IgD-negative memory B cell (primary cell): ENCODE results near the gene DNAH2. TPM values are rescaled to one million over a fixed set of nuclear protein-coding genes. Genes with fewer than 3 reads are reported as not detected.
A peak's percentile ranks its signal among the peaks of the same experiment; 100 is the strongest.

Experiments used
- H3K27ac Mint-ChIP-seq, 3 donors: one replicate each; pipeline ENCODE4 v1.8.0; 2020 to 2022; ENCODE audit warnings: mild to moderate bottlenecking in 3 of 3, mixed read lengths in 3 of 3, moderate library complexity in 1 of 3
- H3K27me3 Mint-ChIP-seq: one replicate; pipeline ENCODE4 v1.8.0; 2021; ENCODE audit warnings: mixed read lengths
- H3K36me3 Mint-ChIP-seq: one replicate; pipeline ENCODE4 v1.8.0; 2020; ENCODE audit warnings: mild to moderate bottlenecking, mixed read lengths
- H3K4me1 Mint-ChIP-seq, 3 donors: one replicate each; pipeline ENCODE4 v1.8.0; 2020 to 2022; ENCODE audit warnings: mixed read lengths in 3 of 3, mild to moderate bottlenecking in 1 of 3
- H3K4me3 Mint-ChIP-seq, 4 donors: one replicate each; pipeline ENCODE4 v1.8.0; 2020 to 2022; ENCODE audit warnings: mild to moderate bottlenecking in 4 of 4, mixed read lengths in 4 of 4, moderate library complexity in 3 of 4
- H3K9me3 Mint-ChIP-seq, 3 donors: one replicate each; pipeline ENCODE4 v1.8.0; 2020 to 2021; ENCODE audit warnings: mixed read lengths in 3 of 3, mild to moderate bottlenecking in 1 of 3
- polyA plus RNA-seq: library from polyadenylated mRNA; unstranded; fragments of 300-500 nt; fragmentation: Illumina TruSeq; gene quantifications from one replicate; pipeline ENCODE4 v1.2.3, GENCODE V29; 2021

Gene DNAH2
- not detected for polyA plus RNA-seq

DNA sequence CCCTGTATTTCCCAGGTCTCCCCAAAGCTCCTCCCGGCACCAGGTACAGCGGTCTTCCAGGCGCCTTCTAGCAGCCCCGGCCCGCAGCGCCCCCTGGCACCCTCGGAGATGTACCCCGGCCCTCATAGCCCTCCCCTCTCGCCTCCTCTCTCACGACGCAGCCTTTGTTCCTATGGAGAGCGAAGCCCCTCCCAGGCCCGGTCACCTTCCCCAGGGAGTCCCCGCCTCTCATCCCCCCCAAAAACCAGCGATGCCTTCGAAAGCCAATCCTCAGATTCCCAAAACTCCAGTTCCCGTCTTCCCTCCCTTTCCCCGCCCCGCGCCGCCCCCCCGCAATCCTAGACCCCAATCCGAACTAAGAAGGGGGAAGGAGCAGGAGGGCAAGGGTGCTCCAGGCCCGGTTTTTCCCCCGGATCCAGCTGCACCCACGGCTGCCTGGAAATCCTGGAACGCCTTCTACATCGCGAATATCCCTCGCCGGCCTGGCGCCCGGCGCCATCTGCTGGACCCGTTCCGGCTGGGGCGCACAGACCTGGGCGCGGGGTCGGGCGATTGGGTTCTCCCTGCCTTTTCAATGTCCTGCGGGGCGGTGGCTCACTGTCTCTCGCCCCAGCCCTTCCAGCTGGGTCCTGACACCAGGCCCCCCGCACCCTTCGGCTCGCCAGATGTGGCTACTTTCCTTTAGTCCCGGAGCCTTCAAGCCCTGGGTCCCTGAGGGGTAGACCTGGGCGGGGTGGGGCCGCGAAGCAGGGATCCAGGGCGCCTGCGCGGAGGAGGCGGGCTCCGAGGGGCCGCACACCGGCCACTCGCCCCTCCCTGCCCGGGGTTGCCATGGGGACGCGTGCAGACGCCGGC is at the start of gene DNAH2:
Gene DNAH2 (plus strand): TSS at position 844 of the 855 bp plus-strand sequence. CDS start 1,991 bp downstream, outside the sequence.
- H3K27me3 Mint-ChIP-seq, result peaks cover 51% of the 10 kb centered on the region
- H3K27ac Mint-ChIP-seq, result peak within 1 kb of the TSS in 1 of 3 donors; percentile 47
- H3K4me3 Mint-ChIP-seq, result peak within 1 kb of the TSS; percentile 53 to 94 (median 82)
- peaks cover 6 to 13% (median 13%) of the 10 kb centered on the region in 3 donors for H3K4me1 Mint-ChIP-seq
- H3K9me3 Mint-ChIP-seq, result no peaks in the 10 kb centered on the region
- H3K36me3 Mint-ChIP-seq, result peaks cover 1% of the 10 kb centered on the region

DNA sequence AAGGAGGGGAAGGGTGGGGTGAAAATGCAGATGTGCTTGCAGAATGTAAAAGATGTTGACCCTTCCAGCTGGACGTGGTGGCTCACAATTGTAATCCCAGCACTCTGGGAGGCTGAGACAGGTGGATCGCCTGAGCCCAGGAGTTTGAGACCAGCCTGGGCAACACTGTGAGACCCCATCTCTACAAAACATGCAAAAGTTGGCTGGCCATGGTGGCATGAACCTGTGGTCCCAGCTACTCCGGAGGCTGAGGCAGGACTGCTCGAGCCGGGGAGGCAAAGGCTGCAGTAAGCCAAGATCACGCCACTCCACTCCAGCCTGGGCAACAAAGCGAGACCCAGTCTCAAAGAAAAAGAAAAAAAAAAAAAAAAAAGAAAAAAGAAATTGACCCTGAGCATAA is 49.1 kb upstream of the DNAH2 start:
- no peak overlapping the region for H3K4me3 Mint-ChIP-seq
- no peaks in the 10 kb centered on the region for H3K27me3 Mint-ChIP-seq
- no peaks in the 10 kb centered on the region for H3K4me1 Mint-ChIP-seq
- H3K36me3 Mint-ChIP-seq, result peaks cover 8% of the 10 kb centered on the region
- peaks cover 0 to 3% (median 0%) of the 10 kb centered on the region in 3 donors for H3K9me3 Mint-ChIP-seq
- no peak overlapping the region for H3K27ac Mint-ChIP-seq

DNA sequence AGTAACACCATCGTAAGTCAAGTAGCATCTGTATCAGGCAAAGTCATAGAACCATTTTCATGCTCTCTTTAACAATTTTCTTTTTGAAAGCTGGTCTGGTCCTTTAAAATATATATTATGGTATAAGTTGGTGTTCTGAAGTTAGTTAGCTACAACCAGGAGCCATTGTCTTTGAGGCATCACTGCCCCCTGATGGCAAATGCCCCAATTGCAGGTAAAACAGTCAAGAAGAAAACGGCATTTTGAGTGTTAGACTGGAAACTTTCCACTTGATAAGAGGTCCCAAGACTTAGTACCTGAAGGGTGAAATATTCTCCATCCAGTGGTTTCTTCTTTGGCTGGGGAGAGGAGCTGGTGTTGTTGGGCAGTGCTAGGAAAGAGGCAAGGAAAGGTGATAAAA is 44.3 kb upstream of the DNAH2 start:
- peaks cover 20% of the 10 kb centered on the region for H3K36me3 Mint-ChIP-seq
- H3K4me3 Mint-ChIP-seq, result no peak overlapping the region

GRCh38 chr17:7674934-7675333 is 42.6 kb upstream of the DNAH2 start:
- no peak overlapping the region for H3K27ac Mint-ChIP-seq
- no peak overlapping the region for H3K4me3 Mint-ChIP-seq

More for the DNA sequence above, 44.3 kb upstream of the DNAH2 start:
- Mint-ChIP-seq H3K27ac (no peak overlapping the region), H3K9me3 (peaks cover 0 to 6% (median 0%) of the 10 kb centered on the region in 3 donors), H3K4me1 (peaks cover 0 to 5% (median 0%) of the 10 kb centered on the region in 3 donors), H3K27me3 (no peaks in the 10 kb centered on the region)

DNA sequence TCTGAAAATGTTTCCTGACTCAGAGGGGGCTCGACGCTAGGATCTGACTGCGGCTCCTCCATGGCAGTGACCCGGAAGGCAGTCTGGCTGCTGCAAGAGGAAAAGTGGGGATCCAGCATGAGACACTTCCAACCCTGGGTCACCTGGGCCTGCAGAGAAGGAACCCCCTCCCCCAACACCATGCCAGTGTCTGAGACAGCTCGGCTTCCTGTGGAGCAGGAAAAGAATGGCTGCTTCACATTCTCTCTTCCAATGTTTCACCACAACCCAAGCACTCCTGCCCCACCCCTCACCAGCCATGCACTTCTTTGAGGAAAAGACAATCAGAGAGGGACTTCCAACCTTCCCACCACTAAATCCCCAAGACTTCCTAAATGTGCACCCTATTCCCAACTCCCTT is 41.0 kb upstream of the DNAH2 start:
- Mint-ChIP-seq H3K27ac (peak overlapping the region in 1 of 3 donors; percentile 73), H3K9me3 (peaks cover 0 to 6% (median 0%) of the 10 kb centered on the region in 3 donors), H3K27me3 (no peaks in the 10 kb centered on the region), H3K36me3 (peaks cover 20% of the 10 kb centered on the region), H3K4me3 (no peak overlapping the region), H3K4me1 (peaks cover 2 to 11% (median 5%) of the 10 kb centered on the region in 3 donors)

More at GRCh38 chr17:7674934-7675333, 42.6 kb upstream of the DNAH2 start:
- H3K9me3 Mint-ChIP-seq, result peaks cover 0 to 6% (median 0%) of the 10 kb centered on the region in 3 donors
- peaks cover 20% of the 10 kb centered on the region for H3K36me3 Mint-ChIP-seq
- peaks cover 2 to 10% (median 5%) of the 10 kb centered on the region in 3 donors for H3K4me1 Mint-ChIP-seq
- H3K27me3 Mint-ChIP-seq, result no peaks in the 10 kb centered on the region

GRCh38 chr17:7677388-7678067 is 40.0 kb upstream of the DNAH2 start:
- Mint-ChIP-seq H3K4me3 (no peak overlapping the region), H3K4me1 (peaks cover 4 to 11% (median 5%) of the 10 kb centered on the region in 3 donors), H3K27me3 (no peaks in the 10 kb centered on the region), H3K9me3 (peaks cover 0 to 6% (median 0%) of the 10 kb centered on the region in 3 donors), H3K36me3 (peaks cover 19% of the 10 kb centered on the region), H3K27ac (peak overlapping the region in 1 of 3 donors; percentile 16)

DNA sequence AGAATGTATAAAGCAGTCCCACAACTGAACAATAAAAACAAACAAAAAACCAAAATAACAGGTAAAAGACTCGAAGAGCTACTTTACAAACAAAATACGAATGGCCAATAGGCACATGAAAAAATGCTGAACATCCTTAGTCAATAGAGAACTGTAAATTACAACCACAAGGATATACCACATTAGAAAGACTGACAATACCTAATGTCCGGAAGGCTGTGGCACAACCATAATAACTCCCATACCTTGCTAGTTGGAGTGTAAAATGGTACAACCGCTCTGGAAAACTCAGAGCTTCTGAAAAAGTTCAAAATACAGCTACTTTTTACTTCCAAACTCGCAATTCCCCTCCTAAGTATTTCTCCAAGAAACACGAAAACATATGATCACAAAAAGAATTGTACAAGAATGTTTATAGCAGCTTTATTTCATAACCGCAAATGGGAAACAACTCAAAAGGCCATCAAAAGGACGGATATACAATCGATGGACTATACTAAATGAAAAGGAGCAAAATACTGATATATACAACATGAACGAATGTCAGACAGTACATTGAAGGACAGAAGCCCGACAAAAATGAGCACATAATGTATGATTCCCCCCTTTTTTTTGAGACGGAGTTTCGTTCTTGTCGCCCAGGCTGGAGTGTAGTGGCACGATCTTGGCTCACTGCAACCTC is 32.6 kb upstream of the DNAH2 start:
- peak overlapping the region; percentile 98 to 100 (median 99) for H3K27ac Mint-ChIP-seq
- no peaks in the 10 kb centered on the region for H3K9me3 Mint-ChIP-seq
- H3K4me3 Mint-ChIP-seq, result peak overlapping the region; percentile 93 to 99 (median 98)
- no peaks in the 10 kb centered on the region for H3K36me3 Mint-ChIP-seq
- H3K4me1 Mint-ChIP-seq, result peaks cover 16 to 31% (median 26%) of the 10 kb centered on the region in 3 donors
- no peaks in the 10 kb centered on the region for H3K27me3 Mint-ChIP-seq

GRCh38 chr17:7685533-7686221 is 31.9 kb upstream of the DNAH2 start:
- Mint-ChIP-seq H3K4me1 (peaks cover 16 to 30% (median 29%) of the 10 kb centered on the region in 3 donors), H3K27ac (peak overlapping the region; percentile 98 to 100 (median 99)), H3K36me3 (no peaks in the 10 kb centered on the region), H3K27me3 (no peaks in the 10 kb centered on the region), H3K9me3 (no peaks in the 10 kb centered on the region), H3K4me3 (peak overlapping the region; percentile 93 to 99 (median 98))

GRCh38 chr17:7686222-7687071 is 31.1 kb upstream of the DNAH2 start:
- Mint-ChIP-seq H3K27me3 (no peaks in the 10 kb centered on the region), H3K36me3 (peaks cover 2% of the 10 kb centered on the region)

DNA sequence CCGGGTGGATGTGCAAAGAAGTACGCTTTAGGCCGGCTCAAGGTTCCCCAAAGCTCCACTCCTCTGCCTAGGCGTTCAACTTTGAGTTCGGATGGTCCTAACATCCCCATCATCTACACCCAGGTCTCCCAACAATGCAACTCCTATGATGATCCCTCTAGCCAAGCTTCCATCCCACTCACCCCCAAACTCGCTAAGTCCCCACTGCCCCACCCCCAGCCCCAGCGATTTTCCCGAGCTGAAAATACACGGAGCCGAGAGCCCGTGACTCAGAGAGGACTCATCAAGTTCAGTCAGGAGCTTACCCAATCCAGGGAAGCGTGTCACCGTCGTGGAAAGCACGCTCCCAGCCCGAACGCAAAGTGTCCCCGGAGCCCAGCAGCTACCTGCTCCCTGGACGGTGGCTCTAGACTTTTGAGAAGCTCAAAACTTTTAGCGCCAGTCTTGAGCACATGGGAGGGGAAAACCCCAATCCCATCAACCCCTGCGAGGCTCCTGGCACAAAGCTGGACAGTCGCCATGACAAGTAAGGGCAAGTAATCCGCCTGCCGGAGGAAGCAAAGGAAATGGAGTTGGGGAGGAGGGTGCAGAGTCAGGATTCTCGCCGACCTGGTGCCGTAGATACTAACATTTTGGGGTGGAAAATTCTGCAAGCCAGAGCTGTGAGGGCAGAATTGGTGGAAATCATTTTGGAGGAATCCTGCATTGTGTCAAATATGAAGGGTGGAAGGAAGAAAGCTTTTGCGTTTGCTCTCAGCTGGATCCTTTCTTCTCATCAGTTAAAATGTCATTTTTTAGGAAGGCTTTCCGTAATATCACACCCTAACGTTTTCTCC is 30.3 kb upstream of the DNAH2 start, which contains the start of gene TP53:
Gene TP53 (minus strand): TSS at position 419 of the 836 bp plus-strand sequence. CDS start 10,896 bp downstream, outside the sequence.
- Mint-ChIP-seq H3K27me3 (no peaks in the 10 kb centered on the region), H3K4me3 (peak within 1 kb of the TSS; percentile 93 to 99 (median 98)), H3K36me3 (peaks cover 2% of the 10 kb centered on the region), H3K27ac (peak within 1 kb of the TSS; percentile 98 to 100 (median 99)), H3K4me1 (peaks cover 18 to 30% (median 29%) of the 10 kb centered on the region in 3 donors), H3K9me3 (no peaks in the 10 kb centered on the region)

More at GRCh38 chr17:7686222-7687071, 31.1 kb upstream of the DNAH2 start:
- Mint-ChIP-seq H3K27ac (peak overlapping the region; percentile 98 to 100 (median 99)), H3K4me3 (peak overlapping the region; percentile 93 to 99 (median 98)), H3K9me3 (no peaks in the 10 kb centered on the region), H3K4me1 (peaks cover 18 to 30% (median 29%) of the 10 kb centered on the region in 3 donors)

DNA sequence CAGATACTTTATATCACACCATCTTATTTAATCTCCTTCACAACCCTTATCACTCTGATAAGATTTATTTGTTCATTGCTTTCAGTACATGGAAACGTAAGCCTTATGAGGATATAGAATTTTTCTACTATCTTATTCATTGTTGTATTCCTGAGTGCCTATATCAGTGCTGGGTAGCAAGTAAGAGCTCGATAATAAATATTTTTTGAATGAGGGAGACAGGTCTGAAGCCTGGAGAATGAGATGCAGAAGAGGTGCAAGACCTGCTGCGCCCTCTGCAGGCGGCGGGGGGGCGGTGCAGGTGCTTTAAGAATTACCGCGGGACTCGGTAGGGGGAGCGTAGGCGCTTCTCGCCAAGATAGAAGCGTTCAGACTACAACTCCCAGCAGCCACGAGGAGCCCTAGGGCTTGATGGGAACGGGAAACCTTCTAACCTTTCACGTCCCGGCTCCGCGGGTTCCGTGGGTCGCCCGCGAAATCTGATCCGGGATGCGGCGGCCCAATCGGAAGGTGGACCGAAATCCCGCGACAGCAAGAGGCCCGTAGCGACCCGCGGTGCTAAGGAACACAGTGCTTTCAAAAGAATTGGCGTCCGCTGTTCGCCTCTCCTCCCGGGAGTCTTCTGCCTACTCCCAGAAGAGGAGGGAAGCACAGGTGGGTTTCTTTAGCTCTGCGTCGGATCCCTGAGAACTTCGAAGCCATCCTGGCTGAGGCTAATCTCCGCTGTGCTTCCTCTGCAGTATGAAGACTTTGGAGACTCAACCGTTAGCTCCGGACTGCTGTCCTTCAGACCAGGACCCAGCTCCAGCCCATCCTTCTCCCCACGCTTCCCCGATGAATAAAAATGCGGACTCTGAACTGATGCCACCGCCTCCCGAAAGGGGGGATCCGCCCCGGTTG is 29.4 kb upstream of the DNAH2 start, which contains the start of gene WRAP53:
Gene WRAP53 (plus strand): TSS at position 570 of the 900 bp plus-strand sequence. CDS start 172 bp downstream, at position 742.
- Mint-ChIP-seq H3K27me3 (no peaks in the 10 kb centered on the region), H3K27ac (peak within 1 kb of the TSS; percentile 98 to 100 (median 99)), H3K9me3 (no peaks in the 10 kb centered on the region), H3K4me3 (peak within 1 kb of the TSS; percentile 93 to 99 (median 98)), H3K36me3 (peaks cover 2% of the 10 kb centered on the region), H3K4me1 (peaks cover 18 to 30% (median 25%) of the 10 kb centered on the region in 3 donors)
